ENCODE data around the gene PRAMEF10.
"Not testable (repeated sequence)": the region's sequence is repeated elsewhere in the genome, so short reads cannot be mapped to it uniquely, and the experiment has no call there.

DNA sequence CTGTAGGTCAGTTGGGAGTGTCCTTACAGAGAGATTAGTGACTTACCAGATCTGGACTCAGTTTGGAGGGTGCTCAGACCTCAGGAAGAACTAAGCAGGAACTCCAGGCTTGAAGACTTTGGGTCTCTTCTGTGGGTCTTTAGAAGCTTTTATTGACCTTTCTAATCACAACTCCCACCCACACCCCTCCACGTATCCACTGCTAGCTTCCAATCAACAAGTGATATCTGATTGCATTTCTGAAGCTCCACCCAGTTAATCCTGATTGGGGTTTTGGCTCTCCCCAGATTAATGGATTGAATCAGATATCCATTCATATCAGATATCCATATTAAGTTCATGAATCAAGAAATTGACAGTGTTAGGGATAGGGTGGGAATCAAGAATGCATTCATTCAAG lies at the start of gene PRAMEF10:
- not testable (repeated sequence) for TF ChIP-seq FOXP1 (CRISPR knock-in tag; IDR thresholded peaks at IDR 0.05); CREB1 (IDR thresholded peaks at IDR 0.05); CREB1 (CRISPR knock-in tag; IDR thresholded peaks at IDR 0.05); RFX7 (CRISPR knock-in tag; IDR thresholded peaks at IDR 0.05)
- TF ChIP-seq, protein P1, sequence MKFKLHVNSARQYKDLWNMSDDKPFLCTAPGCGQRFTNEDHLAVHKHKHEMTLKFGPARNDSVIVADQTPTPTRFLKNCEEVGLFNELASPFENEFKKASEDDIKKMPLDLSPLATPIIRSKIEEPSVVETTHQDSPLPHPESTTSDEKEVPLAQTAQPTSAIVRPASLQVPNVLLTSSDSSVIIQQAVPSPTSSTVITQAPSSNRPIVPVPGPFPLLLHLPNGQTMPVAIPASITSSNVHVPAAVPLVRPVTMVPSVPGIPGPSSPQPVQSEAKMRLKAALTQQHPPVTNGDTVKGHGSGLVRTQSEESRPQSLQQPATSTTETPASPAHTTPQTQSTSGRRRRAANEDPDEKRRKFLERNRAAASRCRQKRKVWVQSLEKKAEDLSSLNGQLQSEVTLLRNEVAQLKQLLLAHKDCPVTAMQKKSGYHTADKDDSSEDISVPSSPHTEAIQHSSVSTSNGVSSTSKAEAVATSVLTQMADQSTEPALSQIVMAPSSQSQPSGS (CRISPR knock-in tag; IDR thresholded peaks at IDR 0.05): not testable (repeated sequence)
- TF ChIP-seq, protein P2, sequence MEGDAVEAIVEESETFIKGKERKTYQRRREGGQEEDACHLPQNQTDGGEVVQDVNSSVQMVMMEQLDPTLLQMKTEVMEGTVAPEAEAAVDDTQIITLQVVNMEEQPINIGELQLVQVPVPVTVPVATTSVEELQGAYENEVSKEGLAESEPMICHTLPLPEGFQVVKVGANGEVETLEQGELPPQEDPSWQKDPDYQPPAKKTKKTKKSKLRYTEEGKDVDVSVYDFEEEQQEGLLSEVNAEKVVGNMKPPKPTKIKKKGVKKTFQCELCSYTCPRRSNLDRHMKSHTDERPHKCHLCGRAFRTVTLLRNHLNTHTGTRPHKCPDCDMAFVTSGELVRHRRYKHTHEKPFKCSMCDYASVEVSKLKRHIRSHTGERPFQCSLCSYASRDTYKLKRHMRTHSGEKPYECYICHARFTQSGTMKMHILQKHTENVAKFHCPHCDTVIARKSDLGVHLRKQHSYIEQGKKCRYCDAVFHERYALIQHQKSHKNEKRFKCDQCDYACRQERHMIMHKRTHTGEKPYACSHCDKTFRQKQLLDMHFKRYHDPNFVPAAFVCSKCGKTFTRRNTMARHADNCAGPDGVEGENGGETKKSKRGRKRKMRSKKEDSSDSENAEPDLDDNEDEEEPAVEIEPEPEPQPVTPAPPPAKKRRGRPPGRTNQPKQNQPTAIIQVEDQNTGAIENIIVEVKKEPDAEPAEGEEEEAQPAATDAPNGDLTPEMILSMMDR (IDR thresholded peaks at IDR 0.05 in 2 of 3, conservative IDR thresholded peaks at IDR 0.05 in 1 of 3; ENCODE audit: insufficient read depth in 2 of 3, low read depth in 1 of 3, low read length in 3 of 3): not testable (repeated sequence)
- TF ChIP-seq, protein P3, sequence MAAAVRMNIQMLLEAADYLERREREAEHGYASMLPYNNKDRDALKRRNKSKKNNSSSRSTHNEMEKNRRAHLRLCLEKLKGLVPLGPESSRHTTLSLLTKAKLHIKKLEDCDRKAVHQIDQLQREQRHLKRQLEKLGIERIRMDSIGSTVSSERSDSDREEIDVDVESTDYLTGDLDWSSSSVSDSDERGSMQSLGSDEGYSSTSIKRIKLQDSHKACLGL (CRISPR knock-in tag; IDR thresholded peaks at IDR 0.05; ENCODE audit: borderline replicate concordance, poor library complexity, severe bottlenecking): not testable (repeated sequence)

All from K562 (cell line).